ENCODE measurements around the gene KCNH3. TPM values are rescaled to one million over a fixed set of nuclear protein-coding genes. Genes with fewer than 3 reads are reported as not detected.
A peak's percentile ranks its signal among the peaks of the same experiment; 100 is the strongest.

KCNH3 gene
- total RNA-seq, 1 donor from 2014 or later, result 4.3 TPM

- DNase-seq (ENCODE audit: low read depth), result no peak
These were observed 5.3 kb downstream of the KCNH3 start for GRCh38 chr12:49543914-49544815.

GRCh38 chr12:49545815-49546214, 7.0 kb downstream of the KCNH3 start:
- DNase-seq (ENCODE audit: low read depth), result no peak

GRCh38 chr12:49546481-49546880, 7.7 kb downstream of the KCNH3 start:
- DNase-seq (ENCODE audit: low read depth), result no peak

- DNase-seq (ENCODE audit: low read depth), result no peak
These were observed 8.4 kb downstream of the KCNH3 start for GRCh38 chr12:49547090-49547690.

GRCh38 chr12:49548481-49548821, 9.6 kb downstream of the KCNH3 start:
- DNase-seq (ENCODE audit: low read depth), result no peak

GRCh38 chr12:49548822-49549648, 10.2 kb downstream of the KCNH3 start:
- DNase-seq (ENCODE audit: low read depth), result no peak

GRCh38 chr12:49549735-49550692, 11.2 kb downstream of the KCNH3 start:
- no peak for DNase-seq (ENCODE audit: low read depth)

- no peak for DNase-seq (ENCODE audit: low read depth)
These were observed 11.9 kb downstream of the KCNH3 start for GRCh38 chr12:49550693-49551252.

GRCh38 chr12:49552014-49552413, 13.2 kb downstream of the KCNH3 start:
- peak; percentile 56 for DNase-seq (ENCODE audit: low read depth)

GRCh38 chr12:49552425-49552824, 13.6 kb downstream of the KCNH3 start:
- no peak for DNase-seq (ENCODE audit: low read depth)

GRCh38 chr12:49552899-49553298, 14.1 kb downstream of the KCNH3 start:
- no peak for DNase-seq (ENCODE audit: low read depth)

GRCh38 chr12:49553512-49554088, 14.8 kb downstream of the KCNH3 start:
- peak; percentile 73 for DNase-seq (ENCODE audit: low read depth)

GRCh38 chr12:49554266-49554665, 15.4 kb downstream of the KCNH3 start:
- no peak for DNase-seq (ENCODE audit: low read depth)

GRCh38 chr12:49555631-49556390, 17.0 kb downstream of the KCNH3 start:
- no peak for DNase-seq (ENCODE audit: low read depth)

- DNase-seq (ENCODE audit: low read depth), result no peak
These were observed 17.8 kb downstream of the KCNH3 start for GRCh38 chr12:49556391-49557186.

- no peak for DNase-seq (ENCODE audit: low read depth)
These were observed 18.5 kb downstream of the KCNH3 start for GRCh38 chr12:49557187-49557916.

GRCh38 chr12:49557917-49558215, 19.0 kb downstream of the KCNH3 start:
- no peak for DNase-seq (ENCODE audit: low read depth)

- no peak for DNase-seq (ENCODE audit: low read depth)
These were observed 19.7 kb downstream of the KCNH3 start for GRCh38 chr12:49558526-49558925.
